ENCODE measurements around the gene KAZN.

Gene KAZN

DNA sequence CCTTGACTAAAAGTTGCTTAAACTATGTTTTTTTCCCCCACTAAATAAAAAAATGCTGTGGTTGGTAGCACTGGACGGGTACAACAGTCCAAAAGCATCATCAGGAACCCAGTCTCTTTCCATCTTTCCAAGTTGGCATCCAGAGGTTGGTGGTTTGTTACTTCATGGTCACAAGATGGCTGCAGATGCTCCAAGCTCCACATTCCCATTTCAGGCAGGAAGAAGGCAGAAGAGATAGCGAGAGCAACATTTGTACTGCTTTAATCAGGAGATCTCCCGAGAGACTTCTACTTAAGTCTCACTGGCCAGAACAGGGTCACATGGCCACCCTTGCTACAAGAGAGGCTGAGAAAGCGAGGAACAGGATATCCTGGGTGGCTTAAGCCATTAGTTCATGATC lies 230.2 kb downstream of the KAZN start:
- intact Hi-C loops (cut with micrococcal nuclease): no loop called here
- H3K9me3 Mint-ChIP-seq: no peaks in the 10 kb centered on the region
- H3K36me3 Mint-ChIP-seq (ENCODE audit: low read depth): no peaks in the 10 kb centered on the region
- peaks cover 8% of the 10 kb centered on the region for H3K27me3 Mint-ChIP-seq
- no peak overlapping the region for H3K4me3 Mint-ChIP-seq
- H3K4me1 Mint-ChIP-seq (ENCODE audit: low read depth): no peaks in the 10 kb centered on the region
- no peak overlapping the region for H3K27ac Mint-ChIP-seq

DNA sequence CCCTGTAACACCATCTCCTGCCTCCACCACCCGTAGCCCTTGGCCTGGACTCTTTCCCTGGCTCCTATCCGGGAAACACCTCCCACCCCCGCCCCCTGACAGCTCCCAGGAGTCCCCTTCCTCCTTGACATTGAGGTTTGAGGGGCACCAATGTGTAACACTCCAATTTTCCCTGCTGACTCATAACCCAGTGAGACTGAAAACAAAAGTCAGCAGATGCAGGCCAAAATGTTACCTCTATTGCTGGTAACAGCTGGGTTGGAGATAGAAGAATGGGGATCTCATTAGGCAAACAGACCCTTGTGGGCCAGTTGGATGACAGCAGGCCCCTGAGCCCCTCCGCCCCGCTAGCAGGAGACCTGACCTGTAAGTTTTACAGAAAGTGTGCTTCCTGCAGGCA lies 237.2 kb downstream of the KAZN start:
- Mint-ChIP-seq H3K36me3 (ENCODE audit: low read depth) (no peaks in the 10 kb centered on the region), H3K9me3 (no peaks in the 10 kb centered on the region), H3K27ac (no peak overlapping the region), H3K27me3 (peaks cover 8% of the 10 kb centered on the region), H3K4me1 (ENCODE audit: low read depth) (no peaks in the 10 kb centered on the region), H3K4me3 (no peak overlapping the region)
- intact Hi-C loops (cut with micrococcal nuclease): no loop called here

DNA sequence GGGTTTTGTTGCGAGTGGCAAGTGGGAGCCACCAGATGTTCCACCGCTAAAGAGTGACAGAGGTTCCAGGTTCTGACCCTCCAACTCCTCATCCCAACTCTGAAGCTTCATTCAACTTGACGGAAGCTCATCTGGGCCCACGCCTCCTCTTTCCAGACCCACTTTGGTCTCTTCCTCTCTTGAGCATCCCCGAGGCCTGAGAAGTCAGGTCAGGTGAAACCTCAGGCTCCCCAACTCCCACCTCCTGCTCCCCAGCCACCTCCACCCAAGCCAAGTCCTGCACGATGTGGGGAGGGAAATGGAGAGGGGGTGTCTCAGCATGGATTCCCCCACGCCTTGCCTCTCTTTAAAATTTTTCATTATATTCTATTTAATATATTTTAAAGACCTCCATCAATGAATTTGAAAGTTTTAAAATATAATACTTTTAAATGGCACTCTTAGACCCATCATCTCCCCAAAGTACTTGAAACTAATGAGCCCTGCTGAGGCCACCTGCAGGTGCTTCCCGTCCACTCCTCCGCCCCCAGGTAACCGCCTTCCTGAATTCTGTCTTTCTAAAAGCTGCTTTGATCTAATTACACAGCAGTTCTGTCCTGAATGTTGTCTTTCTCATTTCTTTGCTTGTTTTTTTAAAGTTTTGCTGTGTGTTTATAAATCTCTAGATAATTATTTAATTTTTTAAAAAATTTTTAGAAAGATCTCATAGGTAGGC lies 238.1 kb downstream of the KAZN start:
- Mint-ChIP-seq H3K27ac (no peak overlapping the region), H3K4me1 (ENCODE audit: low read depth) (no peaks in the 10 kb centered on the region), H3K27me3 (peaks cover 5% of the 10 kb centered on the region), H3K4me3 (no peak overlapping the region), H3K36me3 (ENCODE audit: low read depth) (no peaks in the 10 kb centered on the region), H3K9me3 (peaks cover 3% of the 10 kb centered on the region)
- intact Hi-C loops (cut with micrococcal nuclease): no loop called here

DNA sequence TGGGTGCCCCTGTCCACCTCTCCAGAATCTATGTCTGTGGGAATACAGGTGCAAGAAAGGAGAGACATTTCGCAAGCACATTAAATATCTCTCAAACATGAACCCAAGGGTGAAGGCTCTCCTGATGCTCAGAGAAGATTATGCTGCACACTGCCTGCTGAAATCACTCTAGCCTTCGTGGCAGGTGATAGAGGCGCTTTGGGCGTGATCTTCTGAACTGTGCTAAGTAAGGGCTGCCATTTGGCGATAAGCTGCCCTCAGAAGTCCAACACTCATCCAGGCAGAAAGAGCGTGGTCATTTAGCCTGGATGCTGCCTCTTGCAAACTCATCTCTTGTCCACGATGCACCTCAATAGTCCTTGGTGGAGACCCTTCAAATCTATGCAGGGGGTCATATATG lies 241.9 kb downstream of the KAZN start:
- H3K36me3 Mint-ChIP-seq (ENCODE audit: low read depth): no peaks in the 10 kb centered on the region
- peaks cover 1% of the 10 kb centered on the region for H3K27me3 Mint-ChIP-seq
- H3K4me3 Mint-ChIP-seq: no peak overlapping the region
- H3K27ac Mint-ChIP-seq: no peak overlapping the region
- H3K9me3 Mint-ChIP-seq: peaks cover 34% of the 10 kb centered on the region
- intact Hi-C loops (cut with micrococcal nuclease): no loop called here
- no peaks in the 10 kb centered on the region for H3K4me1 Mint-ChIP-seq (ENCODE audit: low read depth)

DNA sequence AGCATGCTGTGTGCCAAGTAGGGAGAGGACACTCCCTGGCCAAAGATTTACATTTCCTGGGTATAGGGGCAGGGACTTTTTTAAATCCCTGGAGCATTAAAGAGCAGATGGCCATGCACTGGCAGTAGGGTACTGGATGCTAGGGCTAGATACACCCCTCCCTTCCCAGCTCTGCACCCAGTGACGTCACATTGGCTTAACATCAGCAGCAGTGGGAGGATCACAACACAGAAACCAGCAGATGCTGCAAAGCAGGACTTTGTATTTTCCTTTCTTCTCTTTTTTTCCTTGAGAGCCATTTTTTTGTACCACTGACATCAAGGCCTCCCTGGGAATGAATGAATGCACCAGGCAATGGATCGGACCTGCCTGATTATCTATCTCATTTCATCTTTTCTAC lies 243.0 kb downstream of the KAZN start:
- H3K27me3 Mint-ChIP-seq: peaks cover 2% of the 10 kb centered on the region

DNA sequence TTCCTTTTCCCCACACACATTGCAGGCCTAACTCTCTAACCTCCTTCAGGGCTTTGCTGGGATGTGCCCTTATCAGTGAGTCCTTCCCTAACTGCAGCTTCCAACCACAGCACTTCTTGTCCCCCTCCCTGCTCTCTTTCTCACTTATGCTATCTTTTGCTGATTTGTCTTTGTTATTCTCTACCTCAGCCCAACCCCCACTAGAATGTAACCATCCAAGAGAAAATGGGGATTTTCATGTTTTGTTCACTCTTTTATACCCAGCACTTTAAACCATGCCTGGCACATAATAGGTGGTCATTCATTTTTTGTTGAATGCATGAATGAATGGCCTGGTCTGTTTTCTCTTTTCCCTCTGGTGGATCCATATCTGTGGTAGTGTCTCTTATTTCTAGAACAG lies 243.5 kb downstream of the KAZN start:
- Mint-ChIP-seq H3K36me3 (ENCODE audit: low read depth) (no peaks in the 10 kb centered on the region), H3K27me3 (peaks cover 2% of the 10 kb centered on the region), H3K27ac (no peak overlapping the region), H3K4me1 (ENCODE audit: low read depth) (no peaks in the 10 kb centered on the region), H3K4me3 (no peak overlapping the region), H3K9me3 (peaks cover 37% of the 10 kb centered on the region)
- intact Hi-C loops (cut with micrococcal nuclease): no loop called here

More for the DNA sequence above, 243.0 kb downstream of the KAZN start:
- Mint-ChIP-seq H3K9me3 (peaks cover 37% of the 10 kb centered on the region), H3K36me3 (ENCODE audit: low read depth) (no peaks in the 10 kb centered on the region), H3K27ac (no peak overlapping the region), H3K4me3 (no peak overlapping the region), H3K4me1 (ENCODE audit: low read depth) (no peaks in the 10 kb centered on the region)
- intact Hi-C loops (cut with micrococcal nuclease): no loop called here

DNA sequence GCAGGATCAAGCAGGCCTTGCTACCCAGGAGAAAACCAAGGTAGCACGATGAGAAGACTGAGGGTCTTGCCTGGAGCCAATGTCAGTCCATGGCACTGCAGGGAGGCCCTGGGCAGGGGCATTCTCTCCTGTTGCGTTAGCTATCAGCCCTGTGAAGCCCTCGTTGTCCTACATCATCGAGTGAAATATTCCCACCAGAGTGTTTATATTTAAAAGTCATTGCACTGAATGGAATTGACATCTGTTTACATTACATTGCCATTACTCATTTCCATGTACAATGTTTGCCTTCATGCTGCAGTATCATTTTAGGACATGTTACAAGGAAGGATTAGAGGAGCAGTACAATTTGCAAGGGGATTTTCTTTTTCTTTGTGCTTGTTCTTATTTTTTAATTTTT lies 243.9 kb downstream of the KAZN start:
- no peaks in the 10 kb centered on the region for H3K36me3 Mint-ChIP-seq (ENCODE audit: low read depth)
- no peaks in the 10 kb centered on the region for H3K4me1 Mint-ChIP-seq (ENCODE audit: low read depth)
- no peak overlapping the region for H3K27ac Mint-ChIP-seq
- peaks cover 2% of the 10 kb centered on the region for H3K27me3 Mint-ChIP-seq
- intact Hi-C loops (cut with micrococcal nuclease): no loop called here
- no peak overlapping the region for H3K4me3 Mint-ChIP-seq
- peaks cover 37% of the 10 kb centered on the region for H3K9me3 Mint-ChIP-seq

DNA sequence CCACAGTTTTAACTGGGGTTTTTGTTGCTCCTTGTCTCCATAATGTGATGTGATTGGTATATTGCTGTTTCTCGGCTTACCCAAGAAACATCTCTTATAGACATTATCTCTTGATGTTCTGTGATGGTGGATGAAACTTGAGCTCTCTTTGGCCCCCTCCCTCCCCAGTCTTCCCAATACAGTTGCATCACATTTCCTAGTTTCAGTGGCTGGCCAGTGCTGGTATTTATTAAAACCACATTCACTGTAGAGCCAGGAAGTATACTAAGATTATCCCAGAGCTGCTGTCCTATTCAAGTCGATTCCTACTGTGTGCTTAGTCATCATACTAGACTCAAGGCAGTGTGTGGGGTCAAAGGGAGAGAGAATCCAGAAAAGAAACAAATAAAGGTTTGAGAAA lies 244.4 kb downstream of the KAZN start:
- Mint-ChIP-seq H3K27ac (no peak overlapping the region), H3K4me3 (no peak overlapping the region), H3K4me1 (ENCODE audit: low read depth) (no peaks in the 10 kb centered on the region), H3K9me3 (peaks cover 37% of the 10 kb centered on the region), H3K27me3 (peaks cover 2% of the 10 kb centered on the region), H3K36me3 (ENCODE audit: low read depth) (no peaks in the 10 kb centered on the region)
- intact Hi-C loops (cut with micrococcal nuclease): no loop called here

DNA sequence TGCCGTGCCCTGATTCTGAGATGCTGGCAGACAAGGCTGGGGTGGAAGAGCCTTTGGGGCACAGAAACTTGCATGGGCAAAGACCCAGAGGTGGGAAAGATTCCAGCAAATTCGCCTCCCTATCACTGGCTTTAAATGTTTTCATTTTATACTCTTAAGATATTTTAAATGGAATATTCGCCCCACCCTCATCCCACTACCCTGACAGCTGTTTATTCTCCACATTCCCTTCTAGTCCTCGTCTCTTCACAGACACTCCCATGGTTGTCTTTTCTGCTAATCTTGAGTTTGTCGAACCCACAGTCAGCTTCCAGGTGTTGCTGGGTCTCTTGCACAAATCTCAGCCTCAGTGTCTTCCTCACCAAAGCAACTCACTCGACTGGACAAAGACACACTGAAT lies 245.0 kb downstream of the KAZN start:
- no peak overlapping the region for H3K4me3 Mint-ChIP-seq
- H3K27me3 Mint-ChIP-seq: peaks cover 4% of the 10 kb centered on the region
- peaks cover 37% of the 10 kb centered on the region for H3K9me3 Mint-ChIP-seq
- H3K27ac Mint-ChIP-seq: no peak overlapping the region
- no peaks in the 10 kb centered on the region for H3K36me3 Mint-ChIP-seq (ENCODE audit: low read depth)
- no peaks in the 10 kb centered on the region for H3K4me1 Mint-ChIP-seq (ENCODE audit: low read depth)
- intact Hi-C loops (cut with micrococcal nuclease): no loop called here

DNA sequence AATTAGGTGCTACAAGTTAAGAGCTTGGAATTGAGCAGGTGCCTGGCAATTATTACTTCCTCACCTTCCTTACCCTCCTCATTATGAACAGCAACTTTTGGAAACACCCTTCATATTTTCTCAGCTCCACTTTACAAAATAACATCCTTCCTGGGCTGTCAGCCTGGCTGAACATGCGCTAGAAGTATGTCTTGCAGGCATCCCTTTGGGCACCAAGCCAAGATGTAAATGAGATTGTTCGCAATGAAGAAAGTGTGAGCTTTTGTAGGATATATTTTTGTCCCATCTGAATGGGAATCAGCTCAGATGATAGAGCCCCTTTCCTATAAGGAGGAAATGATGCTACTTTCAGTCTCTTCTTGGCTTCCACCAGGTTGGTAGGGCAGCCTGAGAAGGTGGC lies 245.9 kb downstream of the KAZN start:
- no peak overlapping the region for H3K27ac Mint-ChIP-seq
- H3K4me1 Mint-ChIP-seq (ENCODE audit: low read depth): no peaks in the 10 kb centered on the region
- no peaks in the 10 kb centered on the region for H3K36me3 Mint-ChIP-seq (ENCODE audit: low read depth)
- H3K9me3 Mint-ChIP-seq: peaks cover 37% of the 10 kb centered on the region
- no peak overlapping the region for H3K4me3 Mint-ChIP-seq
- intact Hi-C loops (cut with micrococcal nuclease): no loop called here
- H3K27me3 Mint-ChIP-seq: peaks cover 4% of the 10 kb centered on the region

DNA sequence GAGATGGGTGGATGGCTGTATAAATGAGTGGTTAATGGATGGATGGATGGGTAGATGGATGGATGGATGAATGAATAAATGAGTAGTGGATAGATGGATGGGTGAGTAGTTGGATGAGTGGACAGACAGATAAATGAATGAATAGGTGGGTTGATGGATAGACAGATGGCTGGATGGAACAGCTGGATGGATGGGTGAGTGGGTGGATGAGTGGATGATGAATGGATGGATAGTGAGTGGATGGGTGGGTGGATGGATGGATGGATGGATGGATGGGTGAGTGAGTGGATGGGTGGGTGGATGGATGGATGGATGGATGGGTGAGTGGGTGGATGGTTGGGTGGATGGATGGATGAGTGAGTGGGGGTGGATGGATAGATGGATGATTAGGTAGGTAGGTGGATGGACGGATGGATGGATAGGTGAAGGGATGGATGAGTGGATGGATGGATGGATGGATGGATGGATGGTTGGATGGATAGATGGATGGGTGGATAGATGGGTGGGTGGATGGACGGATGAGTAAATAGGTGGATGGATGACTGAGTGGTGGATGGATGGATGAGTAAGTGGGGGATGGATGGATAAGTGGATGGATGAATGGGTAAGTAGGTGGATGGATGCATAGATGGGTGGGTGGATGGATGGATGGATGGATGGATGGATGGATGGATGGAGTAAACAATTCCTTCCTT lies 246.6 kb downstream of the KAZN start:
- Mint-ChIP-seq H3K36me3 (ENCODE audit: low read depth) (no peaks in the 10 kb centered on the region), H3K27ac (no peak overlapping the region), H3K9me3 (peaks cover 37% of the 10 kb centered on the region), H3K4me1 (ENCODE audit: low read depth) (no peaks in the 10 kb centered on the region), H3K27me3 (peaks cover 3% of the 10 kb centered on the region), H3K4me3 (no peak overlapping the region)
- intact Hi-C loops (cut with micrococcal nuclease): no loop called here

DNA sequence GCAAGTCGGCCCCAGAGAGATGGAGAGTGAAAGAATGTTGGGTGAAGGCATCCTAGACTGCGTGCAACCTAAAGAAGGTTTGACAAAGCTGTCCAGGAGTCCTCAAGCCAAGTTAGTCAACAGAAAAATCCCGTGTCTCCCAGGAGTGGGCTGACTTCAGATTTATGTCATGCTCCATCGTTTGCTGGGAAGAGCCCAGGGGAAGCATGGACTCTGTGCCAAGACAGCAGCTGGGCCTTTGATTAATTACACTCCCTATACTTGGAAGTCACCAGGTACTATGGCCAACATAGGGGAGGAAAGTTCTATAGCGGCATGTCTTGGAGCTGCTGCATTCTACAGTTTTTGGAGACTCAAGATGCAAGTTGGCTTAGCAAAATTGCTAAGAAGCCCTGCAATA lies 247.4 kb downstream of the KAZN start:
- H3K27ac Mint-ChIP-seq: no peak overlapping the region
- no peaks in the 10 kb centered on the region for H3K4me1 Mint-ChIP-seq (ENCODE audit: low read depth)

DNA sequence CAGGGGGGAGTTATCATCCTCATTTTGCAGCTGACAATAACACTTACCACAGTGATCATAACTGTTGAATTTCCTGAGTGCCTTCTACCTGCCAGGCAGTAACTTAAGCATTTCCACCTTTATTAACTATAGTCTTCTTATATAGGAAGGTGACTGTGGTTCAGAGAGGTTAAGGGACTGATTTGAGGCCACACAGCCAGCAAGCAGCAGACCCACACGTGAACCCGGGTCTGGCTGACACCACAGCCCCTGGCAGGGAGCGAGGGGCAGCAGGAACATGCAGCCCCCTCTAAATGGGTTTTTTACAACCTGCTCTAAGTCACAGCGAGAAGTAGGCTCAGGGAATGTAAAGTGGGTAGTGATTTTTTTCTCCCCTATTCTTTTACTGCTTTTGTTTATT lies 248.2 kb downstream of the KAZN start:
- Mint-ChIP-seq H3K36me3 (ENCODE audit: low read depth) (no peaks in the 10 kb centered on the region), H3K27ac (no peak overlapping the region), H3K9me3 (peaks cover 33% of the 10 kb centered on the region), H3K27me3 (peaks cover 3% of the 10 kb centered on the region), H3K4me1 (ENCODE audit: low read depth) (no peaks in the 10 kb centered on the region), H3K4me3 (no peak overlapping the region)
- intact Hi-C loops (cut with micrococcal nuclease): no loop called here

More for the DNA sequence above, 247.4 kb downstream of the KAZN start:
- intact Hi-C loops (cut with micrococcal nuclease): no loop called here
- Mint-ChIP-seq H3K36me3 (ENCODE audit: low read depth) (no peaks in the 10 kb centered on the region), H3K27me3 (peaks cover 3% of the 10 kb centered on the region), H3K4me3 (no peak overlapping the region), H3K9me3 (peaks cover 37% of the 10 kb centered on the region)

DNA sequence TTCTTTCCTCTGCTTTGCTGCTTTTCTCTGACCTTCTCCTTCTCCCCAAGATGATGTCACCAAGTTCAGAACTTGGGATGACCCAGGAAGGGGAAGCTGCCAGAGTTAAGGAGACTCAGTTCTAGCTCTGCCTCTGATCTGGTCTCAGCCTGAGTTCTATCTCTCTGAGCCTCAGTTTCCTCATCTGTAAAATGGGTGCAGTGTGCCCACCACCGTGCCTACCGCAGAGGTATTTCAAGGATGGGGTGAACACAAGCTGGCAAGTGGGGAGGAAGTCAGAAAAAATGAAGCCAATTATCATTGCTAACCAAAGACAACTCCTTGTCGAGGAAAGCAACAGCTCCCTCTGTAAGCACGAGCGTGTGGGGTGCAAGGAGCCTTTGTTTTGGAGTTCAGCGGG lies 249.7 kb downstream of the KAZN start:
- H3K4me3 Mint-ChIP-seq: no peak overlapping the region
- no peak overlapping the region for H3K27ac Mint-ChIP-seq
- intact Hi-C loops (cut with micrococcal nuclease): no loop called here
- peaks cover 18% of the 10 kb centered on the region for H3K9me3 Mint-ChIP-seq
- H3K27me3 Mint-ChIP-seq: peaks cover 4% of the 10 kb centered on the region
- no peaks in the 10 kb centered on the region for H3K36me3 Mint-ChIP-seq (ENCODE audit: low read depth)
- H3K4me1 Mint-ChIP-seq (ENCODE audit: low read depth): no peaks in the 10 kb centered on the region

DNA sequence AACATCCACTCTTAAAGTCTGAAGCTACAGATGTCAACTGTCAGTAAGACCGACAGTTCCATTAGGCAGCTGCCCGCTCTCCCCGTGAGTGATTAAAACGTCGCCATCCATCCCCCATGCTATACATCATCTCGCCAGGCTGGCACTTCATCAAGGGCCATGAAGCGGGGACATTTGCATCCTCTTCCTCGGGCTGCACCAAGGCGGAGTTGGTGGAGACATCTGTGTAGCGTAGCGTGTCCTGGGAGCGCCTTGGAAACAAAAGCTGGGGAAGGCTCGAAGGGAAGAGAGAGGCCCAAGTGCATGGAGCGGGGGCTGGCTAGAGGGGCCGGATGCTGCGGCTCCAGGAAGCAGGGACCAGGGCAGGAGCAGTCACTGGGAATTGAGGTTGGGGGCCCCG lies 250.1 kb downstream of the KAZN start:
- Mint-ChIP-seq H3K4me1 (ENCODE audit: low read depth) (no peaks in the 10 kb centered on the region), H3K9me3 (peaks cover 13% of the 10 kb centered on the region), H3K27ac (no peak overlapping the region), H3K36me3 (ENCODE audit: low read depth) (no peaks in the 10 kb centered on the region), H3K4me3 (no peak overlapping the region), H3K27me3 (peaks cover 4% of the 10 kb centered on the region)
- intact Hi-C loops (cut with micrococcal nuclease): no loop called here
